Heart left ventricle (tissue), 16 donors: ENCODE results near the gene PGBD5. TPM values are rescaled to one million over a fixed set of nuclear protein-coding genes. Genes with fewer than 3 reads are reported as not detected.

Experiments
- ATAC-seq, 4 donors: fragments of 200-7000 bp; cut with Tn5 transposase; one replicate each; pipeline ENCODE4 v1.9.1; 2020 to 2022; ENCODE audit warnings: moderate library complexity in 4 of 4, mild to moderate bottlenecking in 3 of 4, moderate number of reproducible peaks in 1 of 4
- DNase-seq, 5 donors: peaks; one replicate each; pipeline ENCODE4 v3.0.0-alpha.2; 2020
- H3K27ac ChIP-seq, 12 donors: fragments of 200-600 bp; sonication (generic) in 4 of 12; one replicate each; pipeline versions ENCODE4 v1.5.0 to v1.8.0; 2016 to 2022; ENCODE audit warnings: mild to moderate bottlenecking in 2 of 12
- H3K27me3 ChIP-seq, 9 donors: fragments of 200-600 bp; sonication (generic) in 2 of 9; one replicate each; pipeline versions ENCODE4 v1.5.1 to v1.8.0; 2016 to 2022; ENCODE audit warnings: mild to moderate bottlenecking in 3 of 9
- H3K36me3 ChIP-seq, 9 donors: fragments of 200-600 bp; sonication (generic) in 2 of 9; one replicate each; pipeline versions ENCODE4 v1.5.0 to v1.8.0; 2018 to 2022; ENCODE audit warnings: mild to moderate bottlenecking in 2 of 9
- H3K4me1 ChIP-seq, 12 donors: fragments of 200-600 bp; sonication (generic) in 4 of 12; one replicate each; pipeline versions ENCODE4 v1.5.0 to v1.8.0; 2016 to 2022; ENCODE audit warnings: mild to moderate bottlenecking in 3 of 12
- H3K4me3 ChIP-seq, 12 donors: fragments of 200-600 bp; sonication (generic) in 4 of 12; one replicate each; pipeline versions ENCODE4 v1.5.0 to v1.8.0; 2017 to 2022; ENCODE audit warnings: mild to moderate bottlenecking in 9 of 12, moderate library complexity in 4 of 12
- H3K9me3 ChIP-seq, 12 donors: fragments of 200-600 bp; sonication (generic) in 4 of 12; one replicate each; pipeline versions ENCODE4 v1.5.0 to v1.8.0; 2016 to 2022; ENCODE audit warnings: mild to moderate bottlenecking in 1 of 12
- POLR2A ChIP-seq, 2 donors: fragments of 450-650 bp; IDR thresholded peaks; one replicate each; pipeline ENCODE4 v1.6.1; 2017; ENCODE audit warnings: antibody characterized with exemption in 2 of 2, mild to moderate bottlenecking in 2 of 2, moderate library complexity in 2 of 2
- WGBS, 4 donors: extraction: QIAGEN DNeasy Blood & Tissue Kit in 2 of 4; methylation state at CpG; one replicate each; pipeline versions ENCODE4 v1.1.5 to v1.1.7; 2013 to 2018; 5-methylcytosine and 5-hydroxymethylcytosine counted together
- intact Hi-C, 10 donors: fragments of 100-400 bp; cut with DNase I; formaldehyde crosslinking; loops; one replicate each; pipeline versions ENCODE4 v1.11.1 to v1.14.2; 2022
- polyA plus RNA-seq, 2 donors: library from polyadenylated mRNA; stranded (reverse); fragments of 200-250 nt; gene quantifications; one replicate each; pipeline ENCODE4 v1.2.3, GENCODE V29; 2013
- total RNA-seq, 9 donors: library from RNA; depleted of rRNA in 2 of 9; stranded (reverse); fragments of >200 nt in 2 of 9; fragmentation: NEBNext Ultra II Directional in 3 of 9; extraction: Animal tissue kit (Norgen Biotek cat#: 25700) in 3 of 9; gene quantifications; one replicate each; pipeline versions ENCODE4 v1.1.0 to v1.2.4, GENCODE V29; 2016 to 2023
- TF ChIP-seq, protein P1 (sequence below), 12 donors: fragments of 200-600 bp; sonication (generic) in 4 of 12; IDR thresholded peaks; one replicate each; pipeline versions ENCODE4 v1.5.0 to v1.8.0; 2018 to 2022; ENCODE audit warnings: antibody characterized with exemption in 12 of 12, mild to moderate bottlenecking in 5 of 12
- donor health status: ischemic (EF 13 %, LVEDD 7.1; RV severe dilation, severe dysfunction).
- donor health status: healthy with polysubstance abuse.
- donor health status: DM: no; HTN: yes; CAD: no.
- donor health status: DM: no; HTN: no; CAD: no.
- donor health status: ischemic (EF 25% LVEDD 6.9; RV normal size, moderate dysfunction).
- donor health status: ischemic (EF 25% LVEDD 5.7; RV mildly dilated, moderate dysfunction).
- donor health status: healthy.
- donor health status: DM: yes; HTN: yes; CAD: no.
- donor health status: ischemic (EF 35%, LVEDD 5.7; RV mildly dilated, moderate dysfunction).
- donor health status: nonischemic (EF 11% LVEDD 7.7; RV severe dilation, severe dysfunction).
- donor health status: DM: yes; HTN: yes; CAD: no.
- donor health status: PGD.
- donor health status: ischemic (EF 29% LVEDD 5.4; RV normal size, mild dysfunction).
- donor health status: nonischemic (EF 23%, LVEDD 6.1; RV moderate dilation, normal function).

Gene PGBD5
- total and polyA plus RNA-seq, 11 donors: 1.3 to 16.1 (median 6.3) TPM

DNA sequence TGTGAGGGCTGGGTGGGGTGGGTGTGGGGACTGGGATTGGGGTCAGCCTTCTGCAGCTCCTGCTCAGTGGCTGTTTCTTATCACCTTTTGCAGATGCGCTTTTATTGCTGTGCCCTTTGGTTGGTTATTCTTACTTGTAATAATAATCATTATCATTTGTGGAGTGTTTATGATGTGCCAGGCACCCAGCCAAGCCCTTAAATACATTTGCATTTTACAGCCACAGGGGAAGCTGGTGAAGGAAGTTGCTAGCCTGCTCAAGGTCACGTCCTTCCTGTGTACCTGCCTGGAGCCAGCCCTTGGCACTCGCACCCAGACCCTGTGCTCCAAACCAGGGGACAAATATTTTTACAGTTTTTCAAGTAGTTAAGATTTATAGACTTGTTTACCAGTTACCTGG lies 144.0 kb downstream of the PGBD5 start:
- Histone ChIP-seq H3K27ac (no peak overlapping the region), H3K4me3 (no peak overlapping the region), H3K27me3 (no peaks in the 10 kb centered on the region), H3K9me3 (no peaks in the 10 kb centered on the region), H3K36me3 (peaks cover 0 to 37% (median 30%) of the 10 kb centered on the region in 9 donors), H3K4me1 (peaks cover 0 to 12% (median 3%) of the 10 kb centered on the region in 12 donors)
- peak in 1 of 5 donors; percentile 12 for DNase-seq
- 17 to 27% (median 21%) methylated on average over 3 of the region's 3 CpGs for WGBS, 4 donors
- TF ChIP-seq, protein P1, sequence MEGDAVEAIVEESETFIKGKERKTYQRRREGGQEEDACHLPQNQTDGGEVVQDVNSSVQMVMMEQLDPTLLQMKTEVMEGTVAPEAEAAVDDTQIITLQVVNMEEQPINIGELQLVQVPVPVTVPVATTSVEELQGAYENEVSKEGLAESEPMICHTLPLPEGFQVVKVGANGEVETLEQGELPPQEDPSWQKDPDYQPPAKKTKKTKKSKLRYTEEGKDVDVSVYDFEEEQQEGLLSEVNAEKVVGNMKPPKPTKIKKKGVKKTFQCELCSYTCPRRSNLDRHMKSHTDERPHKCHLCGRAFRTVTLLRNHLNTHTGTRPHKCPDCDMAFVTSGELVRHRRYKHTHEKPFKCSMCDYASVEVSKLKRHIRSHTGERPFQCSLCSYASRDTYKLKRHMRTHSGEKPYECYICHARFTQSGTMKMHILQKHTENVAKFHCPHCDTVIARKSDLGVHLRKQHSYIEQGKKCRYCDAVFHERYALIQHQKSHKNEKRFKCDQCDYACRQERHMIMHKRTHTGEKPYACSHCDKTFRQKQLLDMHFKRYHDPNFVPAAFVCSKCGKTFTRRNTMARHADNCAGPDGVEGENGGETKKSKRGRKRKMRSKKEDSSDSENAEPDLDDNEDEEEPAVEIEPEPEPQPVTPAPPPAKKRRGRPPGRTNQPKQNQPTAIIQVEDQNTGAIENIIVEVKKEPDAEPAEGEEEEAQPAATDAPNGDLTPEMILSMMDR (IDR thresholded peaks at IDR 0.05): no peak
- TF ChIP-seq POLR2A (IDR thresholded peaks at IDR 0.05): no peak
- no peak for ATAC-seq
- intact Hi-C loops: no loop called here

DNA sequence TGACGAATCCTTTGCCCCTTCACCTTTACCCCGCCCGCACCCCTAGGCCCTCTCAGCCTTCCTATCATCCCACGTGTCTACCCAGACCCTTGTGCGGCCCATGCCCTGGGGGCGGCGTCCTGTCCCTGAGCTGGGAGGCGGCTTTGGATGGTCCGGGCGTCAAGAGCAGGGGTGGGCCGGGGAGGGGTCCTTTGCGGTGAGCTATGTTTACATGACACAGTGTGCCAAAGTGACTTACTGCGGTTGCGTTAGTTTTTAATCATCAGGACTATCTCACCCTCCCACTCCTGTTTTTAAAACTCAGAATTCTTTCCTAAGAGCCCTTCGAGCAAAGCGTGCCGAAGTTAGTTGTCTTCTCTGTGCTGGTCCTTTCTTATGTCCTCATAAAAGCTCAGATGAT lies 144.6 kb downstream of the PGBD5 start:
- Histone ChIP-seq H3K4me1 (peaks cover 0 to 15% (median 3%) of the 10 kb centered on the region in 12 donors), H3K27me3 (no peaks in the 10 kb centered on the region), H3K27ac (no peak overlapping the region), H3K36me3 (peaks cover 0 to 43% (median 36%) of the 10 kb centered on the region in 9 donors), H3K9me3 (no peaks in the 10 kb centered on the region), H3K4me3 (no peak overlapping the region)
- WGBS, 4 donors: 83 to 92% (median 90%) methylated on average over 17 of the region's 17 CpGs
- TF ChIP-seq POLR2A (IDR thresholded peaks at IDR 0.05): no peak
- TF ChIP-seq, protein P1 (IDR thresholded peaks at IDR 0.05): no peak
- intact Hi-C loops: no loop called here
- DNase-seq (peak in 1 of 5 donors; percentile 12), ATAC-seq (no peak)

DNA sequence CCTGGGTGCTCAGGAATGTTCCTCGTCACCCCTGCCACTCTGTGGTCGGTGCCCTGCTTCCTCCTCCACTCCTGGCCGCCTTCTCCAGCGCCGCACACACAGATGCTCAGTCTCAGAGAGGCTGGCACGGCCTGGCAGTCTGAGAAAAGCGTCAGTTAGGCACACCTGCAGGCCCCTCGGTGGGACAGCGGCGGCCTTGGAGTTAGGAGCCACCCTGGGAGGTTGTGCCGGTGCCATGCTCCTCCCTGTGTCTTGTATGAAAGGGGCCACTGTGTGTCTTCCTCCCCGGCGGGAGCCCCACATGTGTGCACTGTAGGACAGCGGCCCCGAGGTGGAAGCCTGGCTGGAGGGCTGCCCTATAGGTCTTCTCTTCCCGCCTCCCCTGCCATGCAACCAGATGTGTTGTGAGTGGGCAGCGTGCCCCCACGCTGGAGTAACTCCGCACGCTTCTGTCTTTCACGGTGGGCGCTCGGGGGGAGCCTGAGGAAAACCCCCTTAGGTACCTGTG lies 145.2 kb downstream of the PGBD5 start:
- Histone ChIP-seq H3K27me3 (no peaks in the 10 kb centered on the region), H3K36me3 (peaks cover 0 to 49% (median 42%) of the 10 kb centered on the region in 9 donors), H3K27ac (no peak overlapping the region), H3K4me3 (no peak overlapping the region), H3K4me1 (peaks cover 0 to 15% (median 3%) of the 10 kb centered on the region in 12 donors), H3K9me3 (no peaks in the 10 kb centered on the region)
- ATAC-seq (no peak), DNase-seq (peak in 1 of 5 donors; percentile 5)
- no peak for TF ChIP-seq POLR2A (IDR thresholded peaks at IDR 0.05)
- TF ChIP-seq, protein P1 (IDR thresholded peaks at IDR 0.05): no peak
- WGBS, 4 donors: 87 to 95% (median 92%) methylated on average over 17 to 23 of the region's 23 CpGs
- intact Hi-C loops: no loop called here

DNA sequence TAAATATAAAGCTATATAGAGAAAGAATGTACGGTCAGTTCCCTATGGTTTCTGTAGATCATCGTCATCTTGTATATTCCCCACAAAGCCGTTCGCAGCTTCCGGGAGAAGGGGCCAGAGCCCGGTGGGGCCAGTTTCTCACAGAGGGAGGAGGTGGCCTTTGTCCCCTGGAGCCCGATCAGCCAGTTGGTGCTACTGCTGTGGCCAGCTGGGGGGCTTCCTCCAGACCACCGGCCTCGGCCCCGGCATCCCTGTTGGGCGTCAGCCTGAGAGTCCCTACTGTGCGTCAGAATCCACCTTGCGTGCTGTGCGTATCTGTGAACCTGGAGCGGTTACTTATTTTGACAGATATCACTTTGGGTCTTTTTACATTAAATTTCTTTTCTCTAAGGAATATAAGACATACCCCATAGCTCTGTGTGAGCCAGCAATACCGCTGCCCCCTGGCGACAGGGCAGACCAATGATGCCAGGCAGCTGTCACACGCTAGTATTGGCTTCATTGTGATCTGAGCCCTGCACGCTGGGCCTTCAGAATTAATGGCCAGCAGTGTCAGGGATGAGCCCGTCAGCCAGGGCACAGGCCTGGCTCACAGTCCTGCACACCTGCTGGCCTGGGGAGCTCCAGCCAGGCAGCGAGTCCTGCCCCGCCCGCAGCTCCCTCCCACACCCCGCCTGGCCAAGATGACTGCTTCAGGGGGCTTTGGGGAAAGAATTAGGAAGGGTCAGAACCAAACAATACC lies 145.9 kb downstream of the PGBD5 start:
- Histone ChIP-seq H3K27me3 (no peaks in the 10 kb centered on the region), H3K4me1 (peaks cover 0 to 15% (median 3%) of the 10 kb centered on the region in 12 donors), H3K9me3 (no peaks in the 10 kb centered on the region), H3K36me3 (peaks cover 0 to 56% (median 49%) of the 10 kb centered on the region in 9 donors), H3K4me3 (no peak overlapping the region), H3K27ac (no peak overlapping the region)
- TF ChIP-seq, protein P1 (IDR thresholded peaks at IDR 0.05): no peak
- TF ChIP-seq POLR2A (IDR thresholded peaks at IDR 0.05): no peak
- intact Hi-C loops: no loop called here
- DNase-seq (peak in 1 of 5 donors; percentile 9), ATAC-seq (no peak)
- WGBS, 4 donors: 92 to 95% (median 94%) methylated on average over 24 of the region's 24 CpGs
